ENCODE measurements around the gene LAMTOR2. TPM values are rescaled to one million over a fixed set of nuclear protein-coding genes. Genes with fewer than 3 reads are reported as not detected.
"Not testable (repeated sequence)": the region's sequence is repeated elsewhere in the genome, so short reads cannot be mapped to it uniquely, and the experiment has no call there.

The LAMTOR2 gene
- total RNA-seq (2014; rRNA removed; shearing (Covaris generic)) = 56.1 and 61.7 TPM in 2 replicates
- polyA plus RNA-seq (2015; cell fraction: cytosol; rRNA removed) = 80.4 and 108 TPM in 2 replicates
- 14.9 and 32.0 TPM in 2 replicates for polyA plus RNA-seq (2015; cell fraction: nucleus; rRNA removed)

GRCh38 chr1:156054500-156055280, at the start of gene LAMTOR2:
LAMTOR2 (plus strand) TSS chr1:156054782; CDS start chr1:156054890, 108 bp downstream.
- DNase-seq (ENCODE audit: low read depth, low spot score) = peak; percentile 99
- in situ Hi-C loops (cut with HindIII; ENCODE audit: low pct_unique_long_range_greater_than_20kb, low sequenced_read_pairs) = no loop called here

GRCh38 chr1:156004843-156005584, 49.6 kb upstream of the LAMTOR2 start:
- no peak for DNase-seq (ENCODE audit: low read depth, low spot score)
- in situ Hi-C loops (cut with HindIII; ENCODE audit: low pct_unique_long_range_greater_than_20kb, low sequenced_read_pairs) = no loop called here

DNA sequence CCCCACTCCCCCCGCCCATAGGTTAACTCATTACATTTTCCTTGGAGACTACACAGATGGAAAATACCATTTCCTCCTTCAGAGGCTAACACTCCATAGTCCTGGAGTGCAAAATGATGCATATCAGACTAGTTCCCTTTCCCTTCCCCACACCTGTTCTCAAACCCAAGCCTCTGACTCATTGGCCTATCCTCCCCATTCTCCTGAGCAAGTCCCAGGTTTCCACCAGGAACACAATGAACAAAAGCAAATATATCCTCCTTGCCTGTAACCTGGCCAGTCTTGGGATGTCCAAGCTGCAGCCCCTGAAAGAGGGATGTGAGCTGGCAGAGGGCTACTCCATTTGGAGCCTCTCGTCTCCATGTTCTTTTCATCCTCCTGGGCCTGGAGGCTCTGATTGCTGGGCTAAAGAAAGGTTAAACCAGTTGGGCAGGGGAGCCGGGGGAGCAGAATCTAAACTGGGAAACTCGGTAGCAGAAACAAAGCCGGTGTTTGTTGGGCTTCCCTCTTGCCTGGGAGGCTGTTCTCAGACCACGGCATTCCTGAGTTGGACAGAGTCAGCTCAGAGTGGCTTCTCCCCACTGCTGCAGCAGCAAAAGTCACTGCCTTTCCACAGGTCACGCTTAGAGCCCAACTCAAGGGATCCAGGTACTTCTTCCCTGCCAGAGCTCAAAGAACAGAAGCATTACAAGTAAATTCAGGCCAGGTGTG, 47.8 kb upstream of the LAMTOR2 start:
- in situ Hi-C loops (cut with HindIII; ENCODE audit: low pct_unique_long_range_greater_than_20kb, low sequenced_read_pairs) = no loop called here
- DNase-seq (ENCODE audit: low read depth, low spot score) = peak; percentile 86

GRCh38 chr1:156009404-156009803, 45.2 kb upstream of the LAMTOR2 start:
- in situ Hi-C loops (cut with HindIII; ENCODE audit: low pct_unique_long_range_greater_than_20kb, low sequenced_read_pairs) = no loop called here
- DNase-seq (ENCODE audit: low read depth, low spot score) = no peak

GRCh38 chr1:156012051-156012817, 42.3 kb upstream of the LAMTOR2 start:
- no peak for DNase-seq (ENCODE audit: low read depth, low spot score)
- in situ Hi-C loops (cut with HindIII; ENCODE audit: low pct_unique_long_range_greater_than_20kb, low sequenced_read_pairs) = no loop called here

DNA sequence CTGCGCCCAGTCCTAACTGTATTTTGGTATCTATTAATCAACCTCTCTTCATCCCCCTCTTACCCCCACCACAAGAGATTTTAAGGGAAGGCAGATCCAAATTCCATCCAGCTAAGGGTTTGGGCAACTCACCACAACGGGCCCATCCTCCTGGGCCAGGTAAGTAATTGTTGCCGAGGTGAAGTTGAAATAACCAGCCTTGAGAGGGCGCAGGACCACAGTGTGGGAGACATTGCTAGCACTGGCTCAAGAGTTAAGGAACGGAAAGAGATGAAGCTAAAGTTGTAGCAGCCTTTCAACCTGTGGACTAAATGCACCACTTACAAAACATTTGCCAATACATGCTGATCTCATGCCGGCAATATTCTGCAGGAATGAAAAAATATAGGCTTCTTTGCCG, 39.8 kb upstream of the LAMTOR2 start:
- in situ Hi-C loops (cut with HindIII; ENCODE audit: low pct_unique_long_range_greater_than_20kb, low sequenced_read_pairs) = no loop called here
- no peak for DNase-seq (ENCODE audit: low read depth, low spot score)

DNA sequence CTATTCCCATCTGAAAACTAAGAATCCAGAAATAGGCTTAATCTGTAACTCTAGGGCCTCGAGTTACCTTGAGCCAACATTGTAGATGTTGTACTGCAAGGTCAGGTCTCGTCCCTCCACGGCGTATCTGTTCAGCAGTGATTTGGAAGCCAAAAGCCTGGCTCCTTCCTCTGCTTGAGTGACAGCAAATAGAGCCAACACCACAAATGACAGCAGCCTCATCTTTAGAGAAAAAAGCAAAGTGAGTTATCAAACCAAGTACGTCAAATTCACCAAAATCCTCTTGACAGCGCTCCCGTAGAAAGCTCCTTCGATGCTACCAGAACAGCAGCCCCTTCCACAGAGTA, 34.7 kb upstream of the LAMTOR2 start:
- in situ Hi-C loops (cut with HindIII; ENCODE audit: low pct_unique_long_range_greater_than_20kb, low sequenced_read_pairs) = no loop called here
- DNase-seq (ENCODE audit: low read depth, low spot score) = no peak

DNA sequence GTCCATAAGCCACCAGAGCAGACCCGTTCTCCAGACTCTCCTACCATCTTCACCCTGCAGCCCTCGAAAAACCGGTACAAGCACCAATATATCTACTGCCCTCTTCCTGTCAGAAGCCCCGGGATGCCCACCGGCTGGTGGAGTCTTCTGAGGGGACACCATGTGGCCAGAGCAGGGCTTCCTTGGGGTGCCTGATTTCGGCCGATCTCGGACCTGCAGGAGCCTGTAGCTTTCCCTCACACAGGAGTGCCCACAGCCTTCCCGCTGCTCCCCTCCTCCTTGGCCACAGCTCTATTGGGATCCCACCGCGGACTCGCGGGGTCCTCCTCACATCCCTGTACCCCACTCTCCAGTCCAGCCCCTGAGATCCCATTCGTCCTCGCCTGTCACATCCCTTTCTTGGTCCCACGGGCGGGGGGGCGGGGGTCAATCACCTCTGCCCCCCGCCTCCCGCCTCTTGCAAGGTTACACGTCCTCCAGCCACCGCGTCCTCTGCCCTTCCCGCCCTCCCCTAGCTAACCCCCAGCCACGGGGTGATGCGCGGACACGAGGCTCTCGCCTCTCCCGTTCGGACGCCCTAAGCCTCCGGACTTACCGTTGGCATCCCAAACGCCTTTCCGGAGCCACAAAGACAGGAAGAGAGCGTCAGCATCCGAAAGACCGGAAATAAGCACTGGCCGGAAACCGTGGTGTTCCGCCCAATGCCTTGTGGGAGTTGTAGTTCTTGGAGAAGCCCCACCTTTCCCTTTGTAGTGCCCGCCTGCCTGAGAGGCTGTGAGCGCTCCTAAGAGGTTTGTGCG, 34.1 kb upstream of the LAMTOR2 start, which contains the start of gene SSR2:
Gene SSR2, minus strand, starts transcription at position 659 of the 800 bp plus-strand sequence. CDS start 784 bp downstream, outside the sequence.
- DNase-seq (ENCODE audit: low read depth, low spot score) = peak; percentile 94
- in situ Hi-C loops (cut with HindIII; ENCODE audit: low pct_unique_long_range_greater_than_20kb, low sequenced_read_pairs) = no loop called here

GRCh38 chr1:156021093-156021428, 33.5 kb upstream of the LAMTOR2 start:
- no peak for DNase-seq (ENCODE audit: low read depth, low spot score)
- in situ Hi-C loops (cut with HindIII; ENCODE audit: low pct_unique_long_range_greater_than_20kb, low sequenced_read_pairs) = no loop called here

DNA sequence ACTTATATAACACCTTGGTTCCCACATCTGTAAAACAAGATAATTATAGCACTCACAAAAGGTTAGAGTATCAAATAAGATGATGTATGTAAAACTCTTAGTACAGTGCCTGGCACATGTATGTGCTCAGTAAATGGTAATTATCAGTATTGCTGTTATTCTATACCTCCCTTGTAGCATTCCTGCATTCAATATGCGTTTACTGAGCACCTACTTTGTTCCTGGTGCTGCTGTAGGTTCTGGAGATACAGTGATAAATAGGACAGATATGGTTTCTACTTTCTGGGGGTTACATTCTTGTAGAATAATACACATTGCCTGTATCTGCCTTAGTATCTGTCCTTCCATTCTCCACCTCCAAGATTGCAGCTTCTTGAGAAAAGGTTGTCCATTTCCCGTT, 32.6 kb upstream of the LAMTOR2 start:
- in situ Hi-C loops (cut with HindIII; ENCODE audit: low pct_unique_long_range_greater_than_20kb, low sequenced_read_pairs) = no loop called here
- DNase-seq (ENCODE audit: low read depth, low spot score) = no peak

DNA sequence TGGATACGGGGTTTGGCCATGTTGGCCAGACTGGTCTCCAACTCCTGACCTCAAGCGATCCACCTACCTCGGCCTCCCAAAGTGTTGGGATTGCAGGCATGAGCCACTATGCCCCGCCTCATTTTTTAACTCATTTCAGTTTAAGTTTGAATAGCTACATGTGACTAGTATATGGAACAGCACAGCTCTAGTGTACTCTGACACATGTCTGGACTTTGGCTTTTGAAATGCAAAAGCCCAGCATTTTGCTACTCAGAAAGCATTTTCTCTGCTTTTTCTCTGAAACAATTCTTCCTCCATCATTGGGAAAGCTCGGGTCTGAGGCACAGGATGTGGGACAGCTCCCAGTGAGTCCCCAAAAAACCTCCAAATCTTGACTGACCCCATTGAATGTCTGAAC, 29.8 kb upstream of the LAMTOR2 start:
- in situ Hi-C loops (cut with HindIII; ENCODE audit: low pct_unique_long_range_greater_than_20kb, low sequenced_read_pairs) = no loop called here

GRCh38 chr1:156025876-156026275, 28.7 kb upstream of the LAMTOR2 start:
- DNase-seq (ENCODE audit: low read depth, low spot score) = peak; percentile 82
- in situ Hi-C loops (cut with HindIII; ENCODE audit: low pct_unique_long_range_greater_than_20kb, low sequenced_read_pairs) = no loop called here

More for the DNA sequence above, 29.8 kb upstream of the LAMTOR2 start:
- DNase-seq (ENCODE audit: low read depth, low spot score) = no peak

GRCh38 chr1:156026588-156026987, 28.0 kb upstream of the LAMTOR2 start:
- DNase-seq (ENCODE audit: low read depth, low spot score) = no peak
- in situ Hi-C loops (cut with HindIII; ENCODE audit: low pct_unique_long_range_greater_than_20kb, low sequenced_read_pairs) = no loop called here

- DNase-seq (ENCODE audit: low read depth, low spot score) = no peak
- in situ Hi-C loops (cut with HindIII; ENCODE audit: low pct_unique_long_range_greater_than_20kb, low sequenced_read_pairs) = no loop called here
Measured at GRCh38 chr1:156033011-156033410, 21.6 kb upstream of the LAMTOR2 start.

DNA sequence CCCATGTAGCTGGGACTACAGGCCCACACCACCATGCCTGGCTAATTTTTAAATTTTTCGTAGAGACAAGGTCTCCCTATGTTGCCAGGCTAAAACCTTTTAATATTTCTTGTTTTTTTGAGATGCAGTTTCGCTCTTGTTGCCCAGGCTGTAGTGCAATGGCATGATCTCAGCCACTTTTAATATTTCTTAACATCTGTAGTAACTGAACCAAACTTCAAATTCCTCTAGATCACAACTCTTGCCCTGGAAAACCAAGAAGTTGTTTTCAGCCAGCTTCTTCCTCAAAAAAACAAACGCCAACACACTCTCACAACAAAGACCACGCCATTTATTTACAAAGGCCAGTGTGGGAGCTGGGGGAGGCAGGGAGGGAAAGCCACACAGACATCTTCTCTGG, 19.6 kb upstream of the LAMTOR2 start:
- DNase-seq (ENCODE audit: low read depth, low spot score); in situ Hi-C loops (cut with HindIII; ENCODE audit: low pct_unique_long_range_greater_than_20kb, low sequenced_read_pairs): not testable (repeated sequence)

GRCh38 chr1:156042828-156043227, 11.8 kb upstream of the LAMTOR2 start:
- in situ Hi-C loops (cut with HindIII; ENCODE audit: low pct_unique_long_range_greater_than_20kb, low sequenced_read_pairs) = no loop called here
- DNase-seq (ENCODE audit: low read depth, low spot score) = no peak

DNA sequence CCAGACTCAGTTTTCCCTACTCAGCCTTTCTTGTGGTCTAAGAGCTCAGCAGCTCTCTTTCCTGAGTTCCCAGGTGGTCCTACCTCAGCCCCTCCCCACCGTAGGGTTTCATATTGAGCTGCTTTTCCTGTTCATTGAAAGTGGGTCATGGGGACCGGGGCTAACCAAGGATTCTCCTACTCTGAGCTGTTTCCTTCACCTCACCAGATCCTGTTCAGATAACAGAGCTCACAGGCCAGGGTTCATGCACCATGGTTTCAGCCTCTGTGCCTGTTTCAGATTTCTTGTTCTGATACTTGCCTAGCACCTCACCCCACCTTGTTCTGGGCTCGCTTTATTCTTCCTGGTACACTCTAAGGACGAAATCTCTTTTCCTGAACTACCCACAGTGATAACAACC, 9.5 kb upstream of the LAMTOR2 start:
- in situ Hi-C loops (cut with HindIII; ENCODE audit: low pct_unique_long_range_greater_than_20kb, low sequenced_read_pairs) = no loop called here

More for the DNA sequence above, 9.5 kb upstream of the LAMTOR2 start:
- no peak for DNase-seq (ENCODE audit: low read depth, low spot score)
